Breast epithelium (tissue), 4 donors: ENCODE data around the gene RBPJ. TPM values are rescaled to one million over a fixed set of nuclear protein-coding genes. Genes with fewer than 3 reads are reported as not detected.

Source experiments
- DNase-seq, 2 donors: peaks; one replicate each; pipeline ENCODE4 v3.0.0-alpha.2; 2019; ENCODE audit warnings: low spot score in 2 of 2
- H3K27ac ChIP-seq, 2 donors: fragments of 200-600 bp; sonication (generic) in 1 of 2; one replicate each; pipeline ENCODE4 v1.5.1; 2016 to 2019; ENCODE audit warnings: mild to moderate bottlenecking in 1 of 2
- H3K27me3 ChIP-seq, 2 donors: fragments of 200-600 bp; sonication (generic) in 1 of 2; one replicate each; pipeline versions ENCODE4 v1.5.1 to v1.6.0; 2017 to 2019; ENCODE audit warnings: control low read depth in 1 of 2, mild to moderate bottlenecking in 1 of 2
- H3K36me3 ChIP-seq: fragments of 200-600 bp; one replicate; pipeline ENCODE4 v1.5.1; 2019
- H3K4me1 ChIP-seq, 2 donors: fragments of 200-600 bp; sonication (generic); one replicate each; pipeline ENCODE4 v1.5.1; 2016 to 2019; ENCODE audit warnings: control low read depth in 1 of 2
- H3K4me3 ChIP-seq, 3 donors: fragments of 200-600 bp; sonication (generic); 1 replicate in 2 of 3; 2 replicates in 1 of 3; pipeline ENCODE4 v1.5.1; 2016 to 2019; ENCODE audit warnings: mild to moderate bottlenecking in 3 of 3, moderate library complexity in 2 of 3
- H3K9me3 ChIP-seq, 2 donors: fragments of 200-600 bp; sonication (generic) in 1 of 2; one replicate each; pipeline ENCODE4 v1.5.1; 2016 to 2019; ENCODE audit warnings: control low read depth in 1 of 2
- CTCF ChIP-seq, 3 donors: fragments of 450-650 bp; IDR thresholded peaks; one replicate each; pipeline ENCODE4 v1.5.1; 2016 to 2017; ENCODE audit warnings: antibody characterized with exemption in 3 of 3, mild to moderate bottlenecking in 3 of 3, moderate library complexity in 3 of 3
- POLR2A ChIP-seq: fragments of 450-650 bp; IDR thresholded peaks from one replicate; pipeline ENCODE4 v1.6.1; 2016; ENCODE audit warnings: antibody characterized with exemption, mild to moderate bottlenecking, moderate library complexity
- POLR2AphosphoS5 ChIP-seq, 3 donors: sonication (generic); formaldehyde crosslinking; IDR thresholded peaks; one replicate each; pipeline ENCODE4 v1.6.1; 2017; ENCODE audit warnings: antibody characterized with exemption in 3 of 3
- intact Hi-C: fragments of 100-400 bp; cut with DNase I; formaldehyde crosslinking; loops from one replicate; pipeline ENCODE4 v1.15.1; 2023; ENCODE audit warnings: low total_unique reads
- total RNA-seq, 3 donors: library from RNA; depleted of rRNA; stranded (reverse); fragments of >200 nt; gene quantifications; one replicate each; pipeline ENCODE4 v1.1.0, GENCODE V29; 2016

RBPJ gene
- total RNA-seq, result 100 to 1,000 TPM in 1 of 3 donors, 10 to 100 TPM in 2; 64.9 to 143 (median 88.7) TPM

GRCh38 chr4:26320538-26321372 lies at the start of gene RBPJ:
TSS of gene RBPJ (plus strand) at chr4:26321014. CDS start at chr4:26321029, 15 bp downstream.
- TF ChIP-seq CTCF (IDR thresholded peaks at IDR 0.05), result no peak
- peak; percentile 51 for TF ChIP-seq POLR2A
- TF ChIP-seq POLR2AphosphoS5 (IDR thresholded peaks at IDR 0.05), result peak; percentile 64 to 72 (median 70)
- Histone ChIP-seq H3K4me3 (peak within 1 kb of the TSS; percentile 75 to 87 (median 78)), H3K36me3 (no peaks in the 10 kb centered on the region), H3K27ac (peak within 1 kb of the TSS; percentile 94 to 97), H3K9me3 (peaks cover under 1 to 1% of the 10 kb centered on the region in 2 donors), H3K27me3 (no peaks in the 10 kb centered on the region), H3K4me1 (no peaks in the 10 kb centered on the region)
- DNase-seq, result peak; percentile 82 to 87
- intact Hi-C loops, result loop anchor here (5.0 kb wide), 1 partner anchor 532 kb away; no protein-coding TSS in a partner anchor

GRCh38 chr4:26271703-26272102 lies 49.1 kb upstream of the RBPJ start:
- H3K27ac ChIP-seq, result no peak overlapping the region
- intact Hi-C loops, result no loop called here
- no peaks in the 10 kb centered on the region for H3K4me1 ChIP-seq
- H3K27me3 ChIP-seq, result no peaks in the 10 kb centered on the region
- no peak for DNase-seq
- no peaks in the 10 kb centered on the region for H3K9me3 ChIP-seq
- no peaks in the 10 kb centered on the region for H3K36me3 ChIP-seq
- no peak for TF ChIP-seq POLR2AphosphoS5 (IDR thresholded peaks at IDR 0.05)
- no peak for TF ChIP-seq POLR2A
- TF ChIP-seq CTCF (IDR thresholded peaks at IDR 0.05), result no peak
- no peak overlapping the region for H3K4me3 ChIP-seq

- Histone ChIP-seq H3K36me3 (no peaks in the 10 kb centered on the region), H3K27me3 (no peaks in the 10 kb centered on the region), H3K27ac (peak overlapping the region in 1 of 2 donors; percentile 9), H3K4me3 (no peak overlapping the region), H3K9me3 (no peaks in the 10 kb centered on the region), H3K4me1 (no peaks in the 10 kb centered on the region)
- no peak for TF ChIP-seq POLR2AphosphoS5 (IDR thresholded peaks at IDR 0.05)
- DNase-seq, result no peak
- intact Hi-C loops, result no loop called here
Measured at GRCh38 chr4:26272654-26273615, 47.9 kb upstream of the RBPJ start.

GRCh38 chr4:26273616-26273980 lies 47.2 kb upstream of the RBPJ start:
- no peak for DNase-seq
- H3K27me3 ChIP-seq, result no peaks in the 10 kb centered on the region
- intact Hi-C loops, result no loop called here
- H3K9me3 ChIP-seq, result no peaks in the 10 kb centered on the region
- H3K4me1 ChIP-seq, result no peaks in the 10 kb centered on the region
- no peak for TF ChIP-seq POLR2AphosphoS5 (IDR thresholded peaks at IDR 0.05)
- no peak for TF ChIP-seq CTCF (IDR thresholded peaks at IDR 0.05)
- no peak for TF ChIP-seq POLR2A
- H3K4me3 ChIP-seq, result no peak overlapping the region
- no peaks in the 10 kb centered on the region for H3K36me3 ChIP-seq
- peak overlapping the region in 1 of 2 donors; percentile 9 for H3K27ac ChIP-seq

GRCh38 chr4:26275281-26275680 lies 45.5 kb upstream of the RBPJ start:
- H3K9me3 ChIP-seq, result no peaks in the 10 kb centered on the region
- no peaks in the 10 kb centered on the region for H3K36me3 ChIP-seq
- intact Hi-C loops, result no loop called here
- TF ChIP-seq POLR2AphosphoS5 (IDR thresholded peaks at IDR 0.05) (no peak), CTCF (IDR thresholded peaks at IDR 0.05) (no peak), POLR2A (no peak)
- H3K27me3 ChIP-seq, result no peaks in the 10 kb centered on the region
- no peak overlapping the region for H3K4me3 ChIP-seq
- no peak overlapping the region for H3K27ac ChIP-seq
- no peaks in the 10 kb centered on the region for H3K4me1 ChIP-seq
- no peak for DNase-seq
